M059J (cell line): ENCODE measurements around the gene MMP17. TPM values are rescaled to one million over a fixed set of nuclear protein-coding genes. Genes with fewer than 3 reads are reported as not detected.
"Not testable (repeated sequence)": the region's sequence is repeated elsewhere in the genome, so short reads cannot be mapped to it uniquely, and the experiment has no call there.

ENCODE experiments used
- DNase-seq: peaks from one replicate; pipeline ENCODE4 v3.0.0-alpha.2; 2012; ENCODE audit warnings: low read depth
- total RNA-seq: library from RNA; depleted of rRNA; stranded (reverse); fragments of >200 nt; shearing (Covaris generic); gene quantifications from 2 replicates; pipeline ENCODE4 v1.2.3, GENCODE V29; 2014

Gene MMP17
- total RNA-seq, 1 experiment from 2014 or later = 10.1 TPM

- no peak for DNase-seq
Observed at GRCh38 chr12:131799828-131800593, 28.2 kb upstream of the MMP17 start.

- peak; percentile 53 for DNase-seq
Observed at GRCh38 chr12:131800594-131801135, 27.5 kb upstream of the MMP17 start.

DNA sequence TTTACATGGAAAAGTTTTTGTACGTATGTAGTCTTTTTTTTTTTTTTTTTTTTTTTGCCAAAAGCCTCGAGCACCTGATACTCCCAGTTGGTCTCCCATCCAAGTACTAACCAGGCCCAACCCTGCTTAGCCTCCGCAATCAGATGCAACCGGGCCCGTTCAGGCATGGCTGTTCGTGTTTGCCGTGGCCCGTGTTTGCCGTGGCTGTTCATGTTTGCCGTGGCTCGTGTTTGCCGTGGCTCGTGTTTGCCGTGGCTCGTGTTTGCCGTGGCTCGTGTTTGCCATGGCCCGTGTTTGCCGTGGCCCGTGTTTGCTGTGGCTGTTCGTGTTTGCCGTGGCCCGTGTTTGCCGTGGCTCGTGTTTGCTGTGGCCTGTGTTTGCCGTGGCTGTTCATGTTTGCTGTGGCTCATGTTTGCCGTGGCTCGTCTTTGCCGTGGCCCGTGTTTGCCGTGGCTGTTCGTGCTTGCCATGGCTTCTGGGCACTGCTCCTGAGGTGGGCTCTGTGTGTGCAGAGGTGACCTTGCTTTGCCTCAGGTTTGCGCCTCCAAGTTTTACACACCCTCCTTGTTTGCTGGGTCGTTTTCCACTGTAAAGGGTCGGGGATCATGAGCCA is 26.8 kb upstream of the MMP17 start:
- no peak for DNase-seq

GRCh38 chr12:131803961-131804521 is 24.2 kb upstream of the MMP17 start:
- peak; percentile 70 for DNase-seq

- no peak for DNase-seq
Observed at GRCh38 chr12:131805421-131805820, 22.8 kb upstream of the MMP17 start.

DNA sequence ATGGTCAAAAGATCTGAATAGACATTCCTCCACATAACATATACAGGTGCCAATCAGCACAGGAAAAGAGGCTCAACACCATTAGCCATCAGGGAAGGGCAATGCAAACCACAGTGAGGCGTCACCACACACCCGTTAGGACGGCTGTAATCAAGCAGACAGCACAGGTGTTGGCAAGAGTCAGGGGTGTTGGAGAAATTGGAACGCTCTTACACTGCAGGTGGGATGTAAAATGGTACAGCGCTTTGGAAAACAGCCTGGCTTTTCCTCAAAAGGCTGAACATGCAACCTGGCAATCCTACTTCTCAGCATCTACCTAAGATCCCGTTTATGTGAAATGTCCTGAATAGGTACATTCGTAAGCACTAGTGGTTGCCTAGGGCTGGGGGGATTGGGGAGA is 21.5 kb upstream of the MMP17 start:
- DNase-seq = no peak

GRCh38 chr12:131808744-131809371 is 19.3 kb upstream of the MMP17 start:
- DNase-seq = no peak

- DNase-seq = not testable (repeated sequence)
Observed at GRCh38 chr12:131809476-131810254, 18.5 kb upstream of the MMP17 start.

DNA sequence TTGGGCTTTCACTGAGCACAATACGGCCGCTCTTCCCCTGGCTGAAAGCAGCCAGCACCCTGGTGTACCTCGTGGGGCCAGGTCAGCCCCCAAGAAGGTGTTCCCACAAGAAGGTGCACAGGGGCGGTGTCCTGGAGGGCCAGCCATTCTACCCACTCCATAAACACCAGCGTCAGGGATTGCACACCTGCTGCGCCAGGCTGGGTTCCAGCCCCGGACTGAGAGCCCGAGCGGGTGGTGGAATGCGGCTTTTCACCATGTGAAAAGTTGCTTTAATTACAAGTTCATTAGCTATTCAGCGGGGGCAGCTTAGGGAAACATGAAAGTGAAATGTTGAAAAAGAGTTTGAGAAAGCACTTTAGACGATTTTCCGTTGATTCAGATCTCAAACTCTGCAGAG is 17.5 kb upstream of the MMP17 start:
- no peak for DNase-seq

DNA sequence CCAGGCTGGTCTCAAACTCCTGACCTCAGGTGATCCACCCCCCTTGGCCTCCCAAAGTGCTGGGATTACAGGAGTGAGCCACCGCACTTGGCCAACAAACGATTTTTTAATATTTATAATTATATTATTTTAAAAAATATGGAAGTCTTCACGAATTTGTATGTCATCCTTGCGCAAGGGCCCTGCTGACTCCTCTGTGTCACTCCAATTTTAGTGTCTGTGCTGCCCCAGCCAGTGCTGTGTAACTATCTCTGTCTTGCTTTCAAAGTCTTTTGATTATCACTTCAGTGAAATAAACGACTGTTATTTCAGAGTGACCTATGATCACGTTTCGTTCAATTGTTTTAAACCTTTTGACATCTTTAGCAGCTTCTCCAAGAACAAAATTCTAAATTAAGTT is 13.1 kb upstream of the MMP17 start:
- no peak for DNase-seq

- DNase-seq = no peak
Observed at GRCh38 chr12:131816495-131816894, 11.7 kb upstream of the MMP17 start.

GRCh38 chr12:131817241-131817640 is 11.0 kb upstream of the MMP17 start:
- DNase-seq = no peak

GRCh38 chr12:131818821-131819585 is 9.2 kb upstream of the MMP17 start:
- no peak for DNase-seq

- no peak for DNase-seq
Observed at GRCh38 chr12:131824450-131824849, 3.7 kb upstream of the MMP17 start.

DNA sequence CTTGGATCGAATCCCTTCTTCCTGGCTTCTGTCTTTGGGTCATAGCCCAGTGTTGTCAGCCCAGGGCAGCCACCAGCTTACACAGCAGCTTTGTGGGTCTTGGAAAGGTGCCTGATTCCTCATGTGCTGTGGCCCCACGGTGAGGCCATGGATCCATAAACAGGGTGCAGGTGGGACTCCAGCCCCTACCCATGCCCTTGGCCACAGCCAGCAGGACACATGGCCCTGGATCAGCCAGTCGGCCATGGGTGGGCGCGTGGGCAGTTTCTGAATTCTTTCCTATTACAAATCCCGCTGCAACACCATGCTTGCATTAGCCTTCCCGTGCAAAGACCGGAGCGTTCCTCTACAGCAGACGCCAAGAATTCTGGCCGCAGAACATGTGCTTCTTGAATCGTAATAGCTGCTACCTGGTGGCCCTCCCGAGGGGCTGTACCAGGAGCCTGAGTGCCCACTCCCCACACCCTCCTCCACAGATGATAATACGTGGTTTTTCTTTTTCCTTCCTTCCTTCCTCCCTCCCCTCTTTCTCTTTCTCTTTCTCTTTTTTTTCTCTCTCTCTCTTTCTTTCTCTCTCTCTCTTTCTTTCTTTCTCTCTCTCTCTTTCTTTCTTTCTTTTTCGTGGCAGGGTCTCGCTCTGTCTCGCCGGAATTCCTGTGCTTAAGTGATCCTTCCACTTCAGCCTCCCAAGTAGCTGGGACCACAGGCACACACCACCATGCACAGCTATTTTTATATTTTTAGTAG is 2.9 kb upstream of the MMP17 start:
- DNase-seq = peak; percentile 68

- DNase-seq = no peak
Observed at GRCh38 chr12:131826097-131826928, 1.9 kb upstream of the MMP17 start.

GRCh38 chr12:131828671-131829355 is 620 bp downstream of the MMP17 start:
- DNase-seq = peak; percentile 40

DNA sequence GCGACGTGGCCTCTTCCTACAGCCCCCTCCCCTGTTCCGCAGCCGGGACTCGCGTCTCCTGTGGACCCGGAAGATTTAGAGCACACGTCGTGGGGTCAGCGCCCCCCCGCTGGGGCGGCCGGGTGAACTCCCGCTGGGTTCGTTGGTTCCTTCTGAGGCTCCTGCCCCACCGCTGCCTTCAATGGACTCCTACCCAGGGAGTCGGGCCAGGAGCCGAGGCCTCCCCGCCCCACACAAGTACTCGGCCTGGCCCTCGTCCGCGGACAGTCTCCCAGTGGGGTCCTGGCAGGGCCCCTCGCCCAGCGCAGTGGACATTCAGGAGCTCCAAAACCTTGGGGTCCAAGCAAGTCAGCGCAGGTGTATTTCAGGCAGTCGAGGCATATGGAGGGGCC is 1.2 kb downstream of the MMP17 start:
- peak; percentile 42 for DNase-seq
